Large intestine (tissue), 3 donors: ENCODE measurements around the gene ZNF865. TPM values are rescaled to one million over a fixed set of nuclear protein-coding genes. Genes with fewer than 3 reads are reported as not detected.

Experiments used
- DNase-seq, 2 donors: peaks; one replicate each; pipeline versions ENCODE4 v3.0.0 to v3.0.0-alpha.2; 2013
- H3K27ac ChIP-seq: one replicate; pipeline ENCODE4 v1.5.1; 2013; ENCODE audit warnings: low read length
- H3K27me3 ChIP-seq: 2 replicates; pipeline ENCODE4 v1.6.1; 2013; ENCODE audit warnings: low read length; ENCODE audit not compliant: control insufficient read depth, insufficient read depth
- H3K36me3 ChIP-seq: 2 replicates; pipeline ENCODE4 v1.6.1; 2013; ENCODE audit warnings: low read length; ENCODE audit not compliant: control insufficient read depth, insufficient read depth
- H3K4me1 ChIP-seq: one replicate; pipeline ENCODE4 v1.6.1; 2013; ENCODE audit warnings: low read length; ENCODE audit not compliant: control insufficient read depth, insufficient read depth
- H3K4me3 ChIP-seq: one replicate; pipeline ENCODE4 v1.5.1; 2013; ENCODE audit warnings: low read length
- H3K9me3 ChIP-seq: one replicate; pipeline ENCODE4 v1.6.1; 2013; ENCODE audit warnings: mild to moderate bottlenecking, low read depth, low read length, moderate library complexity; ENCODE audit not compliant: control insufficient read depth
- WGBS: methylation state at CpG from one replicate; pipeline ENCODE4 v1.1.5; 2013; ENCODE audit warnings: low lambda C conversion rate; ENCODE audit not compliant: insufficient coverage; 5-methylcytosine and 5-hydroxymethylcytosine counted together
- polyA plus RNA-seq: library from polyadenylated mRNA; unstranded; fragments of 120-200 nt; gene quantifications from one replicate; pipeline ENCODE4 v1.2.1, GENCODE V29; 2013

Gene ZNF865
- polyA plus RNA-seq, 1 donor, result 10.4 TPM

DNA sequence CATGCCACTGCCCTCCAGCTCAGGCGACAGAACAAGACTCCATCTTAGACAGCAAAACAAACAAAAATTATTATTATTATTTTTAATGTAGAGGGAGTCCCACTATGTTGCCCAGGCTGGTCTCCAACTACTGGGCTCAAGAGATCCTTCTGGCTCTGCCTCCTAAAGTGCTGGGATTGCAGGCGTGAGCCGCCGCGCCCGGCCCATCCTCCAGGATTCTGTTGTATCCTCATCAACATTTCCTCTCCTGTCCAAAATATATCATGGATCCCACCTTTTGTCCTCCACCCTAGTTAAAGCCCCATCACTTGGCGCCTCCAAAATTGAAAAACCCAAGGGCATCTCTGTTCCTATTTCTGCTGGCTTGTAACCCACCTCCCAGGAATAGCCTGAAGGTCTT is 17.7 kb downstream of the ZNF865 start:
- peaks cover 14% of the 10 kb centered on the region for H3K4me1 ChIP-seq
- DNase-seq, result no peak
- no peak overlapping the region for H3K4me3 ChIP-seq
- peaks cover 18% of the 10 kb centered on the region for H3K36me3 ChIP-seq
- H3K27ac ChIP-seq, result no peak overlapping the region
- H3K9me3 ChIP-seq, result no peaks in the 10 kb centered on the region
- no CpG with 5 or more reads among the region's 7 CpGs for WGBS
- no peaks in the 10 kb centered on the region for H3K27me3 ChIP-seq

DNA sequence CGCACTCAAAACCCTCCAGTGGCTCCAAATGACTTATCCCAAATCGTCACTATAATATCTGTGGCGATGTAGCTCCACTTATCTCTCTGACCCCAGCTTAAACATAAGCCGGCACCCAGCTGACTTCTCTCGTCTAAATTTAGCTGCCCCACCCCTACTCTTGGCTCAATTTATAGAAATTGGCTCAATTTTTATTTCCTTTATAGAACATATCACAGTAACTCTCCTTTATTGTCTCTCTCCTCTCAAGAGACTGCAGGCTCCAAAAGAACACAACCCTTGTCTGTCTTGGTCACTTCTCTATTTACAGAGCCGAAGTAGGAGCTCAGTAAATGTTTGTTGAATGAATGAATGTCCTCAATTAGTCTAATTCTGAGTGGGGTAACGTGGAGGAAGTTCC is 18.1 kb downstream of the ZNF865 start:
- Histone ChIP-seq H3K9me3 (no peaks in the 10 kb centered on the region), H3K36me3 (peaks cover 18% of the 10 kb centered on the region), H3K27ac (peak overlapping the region; percentile 27), H3K4me1 (peaks cover 14% of the 10 kb centered on the region), H3K4me3 (peak overlapping the region; percentile 33), H3K27me3 (no peaks in the 10 kb centered on the region)
- DNase-seq, result peak in 1 of 2 donors; percentile 2
- WGBS, result 67% methylated on average over 1 of the region's 7 CpGs

DNA sequence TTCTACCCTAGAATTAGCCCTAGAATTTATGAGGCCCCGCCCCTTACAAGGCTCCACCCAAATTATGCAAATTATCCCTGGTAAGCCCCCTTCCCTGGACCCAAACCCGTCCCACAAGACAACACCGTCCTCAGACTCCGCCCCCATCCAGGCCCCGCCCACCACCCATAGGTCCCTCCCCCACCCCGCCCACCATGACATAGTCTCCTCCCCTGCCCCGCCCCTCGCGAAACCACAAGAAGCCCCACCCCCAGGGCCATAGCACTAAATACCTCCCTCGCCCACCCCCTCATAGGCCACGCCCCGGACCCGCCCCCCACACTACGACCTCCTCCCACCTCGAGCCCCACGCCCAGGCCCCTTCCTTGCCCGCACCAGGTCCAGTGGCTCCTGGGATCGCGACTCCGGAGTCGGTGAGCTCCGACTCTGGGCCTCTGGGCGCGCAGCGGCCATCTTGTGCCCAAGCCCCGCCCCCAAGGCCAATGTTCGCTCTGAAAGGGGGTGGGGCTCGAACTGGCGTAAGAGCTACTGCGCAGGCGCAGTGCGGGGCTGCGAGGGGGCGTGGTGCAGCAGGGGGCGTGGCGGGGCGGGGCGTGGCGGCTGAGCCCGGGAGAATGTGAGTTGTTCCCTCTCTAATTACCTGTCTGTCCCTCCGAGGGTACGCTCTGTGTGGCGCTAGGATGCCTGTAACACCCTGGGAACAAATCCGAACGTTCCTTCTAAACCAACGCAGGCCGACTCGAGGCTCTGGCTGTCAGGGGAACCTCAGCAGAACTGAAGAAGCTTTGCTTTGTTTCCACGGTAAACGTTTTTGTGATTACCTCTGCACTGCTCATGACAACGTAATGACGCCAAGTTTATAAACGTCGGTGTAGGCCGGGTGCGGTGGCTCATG is 18.9 kb downstream of the ZNF865 start, which contains the start of gene ZNF784:
Gene ZNF784 (minus strand): TSS at position 458 of the 895 bp plus-strand sequence. CDS start 5 bp downstream, at position 453.
- no CpG with 5 or more reads among the region's 56 CpGs for WGBS
- H3K27me3 ChIP-seq, result no peaks in the 10 kb centered on the region

DNA sequence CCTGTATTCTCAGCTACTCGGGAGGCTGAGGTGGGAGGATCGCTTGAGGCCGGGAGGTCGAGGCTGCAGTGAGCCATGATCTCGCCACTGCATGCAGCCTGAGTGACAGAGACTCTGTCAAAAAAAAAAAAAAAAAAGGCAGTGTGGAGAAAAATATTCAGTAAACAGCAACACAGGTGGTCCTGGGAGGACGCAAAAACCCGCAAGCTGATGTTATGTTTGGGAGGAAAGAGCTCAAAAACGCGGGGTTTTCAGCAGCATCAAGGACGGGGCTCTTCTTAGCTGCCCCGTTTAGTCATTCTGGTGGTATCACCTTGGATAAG is 19.5 kb downstream of the ZNF865 start:
- H3K27ac ChIP-seq, result peak overlapping the region; percentile 96
- H3K9me3 ChIP-seq, result no peaks in the 10 kb centered on the region
- no peaks in the 10 kb centered on the region for H3K27me3 ChIP-seq
- peaks cover 14% of the 10 kb centered on the region for H3K4me1 ChIP-seq
- H3K36me3 ChIP-seq, result peaks cover 18% of the 10 kb centered on the region
- H3K4me3 ChIP-seq, result peak overlapping the region; percentile 75
- no peak for DNase-seq
- no CpG with 5 or more reads among the region's 11 CpGs for WGBS

More for the DNA sequence above, 18.9 kb downstream of the ZNF865 start, which contains the start of gene ZNF784:
- DNase-seq, result peak; percentile 93 to 95
- H3K4me3 ChIP-seq, result peak within 1 kb of the TSS; percentile 75
- H3K4me1 ChIP-seq, result peaks cover 14% of the 10 kb centered on the region
- no peaks in the 10 kb centered on the region for H3K9me3 ChIP-seq
- peak within 1 kb of the TSS; percentile 96 for H3K27ac ChIP-seq
- peaks cover 18% of the 10 kb centered on the region for H3K36me3 ChIP-seq

DNA sequence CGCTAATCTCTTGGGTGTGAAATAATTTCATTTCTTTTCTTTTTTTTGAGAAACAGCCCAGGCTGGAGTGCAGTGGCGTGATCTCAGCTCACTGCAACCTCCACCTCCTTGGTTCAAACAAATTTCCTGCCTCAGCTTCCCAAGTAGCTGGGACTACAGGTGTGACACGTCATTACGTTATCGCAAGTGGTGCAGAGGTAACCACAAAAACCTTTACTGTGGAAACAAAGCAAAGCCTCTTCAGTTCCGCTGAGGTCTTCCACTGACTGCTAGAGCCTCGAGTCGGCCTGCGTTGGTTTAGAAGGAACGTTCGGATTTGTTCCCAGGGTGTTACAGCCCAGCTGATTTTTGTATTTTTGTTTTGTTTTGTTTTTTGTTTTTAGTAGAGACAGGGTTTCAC is 20.9 kb downstream of the ZNF865 start:
- Histone ChIP-seq H3K4me1 (peaks cover 14% of the 10 kb centered on the region), H3K27ac (no peak overlapping the region), H3K36me3 (peaks cover 6% of the 10 kb centered on the region), H3K4me3 (no peak overlapping the region), H3K9me3 (no peaks in the 10 kb centered on the region), H3K27me3 (no peaks in the 10 kb centered on the region)
- no CpG with 5 or more reads among the region's 11 CpGs for WGBS
- no peak for DNase-seq

DNA sequence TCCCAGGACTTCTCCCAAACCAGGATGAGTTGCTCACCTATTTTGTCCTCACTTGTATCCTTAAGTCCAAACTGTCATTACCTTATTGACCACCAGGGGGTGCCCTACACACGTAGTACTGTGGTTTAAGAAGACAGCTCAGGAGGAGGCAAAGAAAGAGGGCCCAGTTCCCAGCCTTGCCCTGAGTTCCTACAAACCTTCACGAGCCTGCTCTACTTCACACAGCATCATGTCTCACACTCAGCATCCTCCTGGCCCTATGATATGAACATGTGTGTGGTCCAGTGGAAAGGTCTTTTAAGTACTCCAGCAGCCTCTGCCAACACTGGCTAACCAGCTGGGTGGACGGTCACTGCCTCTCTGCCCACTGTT is 27.0 kb downstream of the ZNF865 start:
- DNase-seq, result peak; percentile 86 to 93
- Histone ChIP-seq H3K36me3 (no peaks in the 10 kb centered on the region), H3K4me1 (peaks cover 11% of the 10 kb centered on the region), H3K27ac (no peak overlapping the region), H3K4me3 (no peak overlapping the region), H3K27me3 (no peaks in the 10 kb centered on the region), H3K9me3 (no peaks in the 10 kb centered on the region)
- no CpG with 5 or more reads among the region's 3 CpGs for WGBS

DNA sequence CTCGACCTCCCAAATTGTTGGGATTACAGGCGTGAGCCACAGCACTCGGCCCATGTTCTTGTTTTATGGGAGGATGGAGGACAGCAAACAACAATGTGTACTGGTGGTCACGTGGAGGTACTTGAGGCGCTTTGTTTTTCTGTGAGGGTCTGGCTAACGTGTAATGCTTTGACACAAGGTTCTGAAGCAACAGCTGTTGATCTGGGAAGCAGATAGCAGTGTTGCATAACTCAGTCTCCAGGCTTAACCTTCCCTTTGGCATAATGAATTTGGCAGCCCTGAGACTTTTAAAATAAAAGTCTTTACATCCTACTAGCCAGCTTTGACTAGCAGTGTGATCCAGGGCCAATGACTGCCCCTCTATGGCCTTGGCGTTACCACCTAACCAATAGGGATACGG is 28.4 kb downstream of the ZNF865 start:
- no peak overlapping the region for H3K4me3 ChIP-seq

DNA sequence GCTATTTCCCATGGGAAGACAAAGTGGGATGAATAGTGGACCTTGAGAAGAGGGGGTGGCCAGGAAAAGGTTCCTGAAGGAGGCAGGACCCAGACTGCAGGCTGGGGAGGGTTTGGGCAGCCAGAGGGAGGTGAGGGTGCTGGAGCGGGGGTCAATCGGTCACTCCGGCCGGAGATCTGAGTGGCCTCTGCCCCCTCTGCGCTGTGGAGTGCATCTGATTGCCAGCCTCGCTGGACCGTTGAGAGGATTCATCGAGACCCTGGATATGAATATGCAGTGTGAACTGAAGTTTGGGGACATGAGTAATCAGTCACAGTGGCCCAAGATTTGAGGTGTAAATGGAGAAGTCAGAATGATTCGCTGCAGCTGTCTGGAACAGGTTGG is 29.9 kb downstream of the ZNF865 start:
- peak overlapping the region; percentile 99 for H3K4me3 ChIP-seq
- H3K4me1 ChIP-seq, result peaks cover 15% of the 10 kb centered on the region
- peak overlapping the region; percentile 94 for H3K27ac ChIP-seq
- DNase-seq, result peak in 1 of 2 donors; percentile 28
- WGBS, result 0% methylated on average over 3 of the region's 9 CpGs
- H3K27me3 ChIP-seq, result no peaks in the 10 kb centered on the region
- peaks cover 5% of the 10 kb centered on the region for H3K9me3 ChIP-seq
- peaks cover 4% of the 10 kb centered on the region for H3K36me3 ChIP-seq

More for the DNA sequence above, 28.4 kb downstream of the ZNF865 start:
- H3K27ac ChIP-seq, result no peak overlapping the region
- no peaks in the 10 kb centered on the region for H3K9me3 ChIP-seq
- peaks cover 11% of the 10 kb centered on the region for H3K4me1 ChIP-seq
- no CpG with 5 or more reads among the region's 8 CpGs for WGBS
- DNase-seq, result peak in 1 of 2 donors; percentile 1
- H3K36me3 ChIP-seq, result peaks cover 4% of the 10 kb centered on the region
- no peaks in the 10 kb centered on the region for H3K27me3 ChIP-seq

DNA sequence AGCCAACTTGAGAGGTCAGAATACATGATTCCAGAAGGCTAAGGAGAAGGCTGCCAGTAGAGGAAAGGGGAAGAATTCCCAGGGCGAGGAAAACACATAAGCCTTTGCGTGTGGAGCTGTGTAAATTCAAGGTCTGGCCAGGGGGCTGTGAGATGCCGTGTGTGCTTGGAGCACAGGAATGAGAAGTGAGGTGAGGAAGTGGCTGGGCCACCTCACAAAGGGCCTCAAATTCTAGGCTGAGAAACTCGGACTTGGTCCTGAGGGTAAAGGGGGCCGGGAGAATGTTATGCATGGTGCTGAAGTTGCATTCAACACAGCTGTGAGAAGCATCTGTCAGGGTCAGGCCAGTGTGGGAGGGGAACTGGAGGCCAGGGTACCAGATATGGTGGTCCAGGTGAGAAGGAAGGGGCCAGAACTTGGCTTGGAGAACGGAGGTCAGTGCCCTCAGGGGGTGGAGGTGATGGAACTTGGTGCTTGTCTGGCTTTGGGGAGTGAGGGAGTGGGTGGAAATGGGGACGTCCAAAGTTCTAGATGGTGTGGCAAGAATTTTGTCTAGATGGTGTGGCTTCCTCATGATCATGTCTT is 30.5 kb downstream of the ZNF865 start:
- Histone ChIP-seq H3K27ac (no peak overlapping the region), H3K4me1 (peaks cover 17% of the 10 kb centered on the region), H3K4me3 (peak overlapping the region; percentile 99), H3K9me3 (peaks cover 5% of the 10 kb centered on the region), H3K36me3 (peaks cover 4% of the 10 kb centered on the region), H3K27me3 (no peaks in the 10 kb centered on the region)
- no CpG with 5 or more reads among the region's 7 CpGs for WGBS
- DNase-seq, result no peak

DNA sequence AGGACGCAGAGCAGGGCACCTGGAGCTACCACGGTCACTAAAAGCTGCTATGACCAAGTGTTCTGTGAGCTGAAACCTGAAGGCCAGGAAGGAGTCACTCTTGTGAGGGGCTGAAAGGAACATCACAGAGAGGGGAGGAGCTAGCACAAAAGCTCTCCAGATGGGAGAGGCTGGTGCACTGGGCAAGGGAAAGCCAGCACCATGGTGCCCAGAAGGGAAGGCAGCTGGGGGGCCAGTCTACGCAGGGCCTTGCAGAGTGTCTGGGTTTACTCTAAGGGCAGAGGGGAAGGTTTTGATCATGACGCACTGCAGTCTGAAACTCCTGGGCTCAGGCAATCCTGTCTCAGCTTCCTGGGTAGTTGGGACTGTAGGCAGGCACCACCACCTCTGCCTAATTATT is 31.3 kb downstream of the ZNF865 start:
- H3K27ac ChIP-seq, result no peak overlapping the region
- WGBS, result no CpG with 5 or more reads among the region's 4 CpGs
- H3K9me3 ChIP-seq, result peaks cover 5% of the 10 kb centered on the region
- peaks cover 17% of the 10 kb centered on the region for H3K4me1 ChIP-seq
- H3K27me3 ChIP-seq, result no peaks in the 10 kb centered on the region
- H3K4me3 ChIP-seq, result no peak overlapping the region
- DNase-seq, result no peak
- H3K36me3 ChIP-seq, result peaks cover 4% of the 10 kb centered on the region
